Bronchial epithelial cell (primary cell): ENCODE data around the gene P3H3. TPM values are rescaled to one million over a fixed set of nuclear protein-coding genes. Genes with fewer than 3 reads are reported as not detected.
A peak's percentile ranks its signal among the peaks of the same experiment; 100 is the strongest.

Source experiments
- DNase-seq: peaks from one replicate; pipeline ENCODE4 v3.0.0-alpha.2; 2010; ENCODE audit warnings: low read depth
- FAIRE-seq: peaks from 2 replicates; lab custom pipeline; 2011; peaks lifted over from hg19 to GRCh38; lab: Jason Lieb, UNC
- H3K27me3 ChIP-seq: 2 replicates; pipeline ENCODE4 v1.5.1; 2011; ENCODE audit warnings: low read length; ENCODE audit not compliant: control insufficient read depth, insufficient read depth
- H3K36me3 ChIP-seq: 2 replicates; pipeline ENCODE4 v1.5.1; 2011; ENCODE audit warnings: low read length; ENCODE audit not compliant: control insufficient read depth, insufficient read depth
- H3K4me3 ChIP-seq: 2 replicates; pipeline ENCODE4 v1.5.1; 2011; ENCODE audit warnings: mild to moderate bottlenecking, low read depth, low read length, control low read depth
- total RNA-seq: library from RNA; depleted of rRNA; stranded (reverse); fragments of >200 nt; gene quantifications from 2 replicates; pipeline ENCODE4 v1.2.1, GENCODE V29; 2014
- TF ChIP-seq, protein P1 (sequence below): IDR thresholded peaks from 2 replicates; pipeline ENCODE4 v1.5.1; 2011; ENCODE audit warnings: mild to moderate bottlenecking, moderate library complexity, low read length, control low read depth, inconsistent platforms; ENCODE audit not compliant: insufficient read depth, severe bottlenecking

Gene P3H3
- total RNA-seq, 1 donor from 2014 or later = 20.0 TPM

DNA sequence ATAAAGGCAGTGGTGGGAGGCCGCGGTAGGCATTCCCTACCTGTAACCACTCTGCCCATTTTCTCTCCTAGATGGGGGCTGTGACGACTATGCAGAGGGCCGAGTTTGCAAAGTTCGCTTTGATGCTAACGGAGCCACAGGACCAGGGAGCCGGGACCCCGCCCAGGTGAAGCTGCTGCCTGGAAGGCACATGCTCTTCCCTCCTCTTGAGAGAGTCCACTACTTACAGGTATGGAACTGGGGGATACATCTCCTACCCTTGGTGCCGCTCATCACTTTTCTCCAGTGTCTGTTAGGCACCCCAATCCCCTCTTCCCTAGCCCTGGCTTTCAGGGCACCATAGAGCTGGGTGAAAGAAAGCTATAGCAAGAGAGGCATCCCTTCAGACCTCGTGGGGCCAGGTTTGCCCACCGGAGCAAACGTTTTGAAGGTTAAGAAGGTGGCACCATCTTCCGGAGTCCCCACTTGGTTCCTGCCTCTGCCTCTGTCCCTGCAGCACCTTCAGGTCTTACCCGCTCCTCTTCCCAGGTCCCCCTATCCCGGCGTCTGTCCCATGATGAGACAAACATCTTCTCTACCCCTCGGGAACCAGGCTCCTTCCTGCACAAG, 2.0 kb upstream of the P3H3 start:
- TF ChIP-seq, protein P1, sequence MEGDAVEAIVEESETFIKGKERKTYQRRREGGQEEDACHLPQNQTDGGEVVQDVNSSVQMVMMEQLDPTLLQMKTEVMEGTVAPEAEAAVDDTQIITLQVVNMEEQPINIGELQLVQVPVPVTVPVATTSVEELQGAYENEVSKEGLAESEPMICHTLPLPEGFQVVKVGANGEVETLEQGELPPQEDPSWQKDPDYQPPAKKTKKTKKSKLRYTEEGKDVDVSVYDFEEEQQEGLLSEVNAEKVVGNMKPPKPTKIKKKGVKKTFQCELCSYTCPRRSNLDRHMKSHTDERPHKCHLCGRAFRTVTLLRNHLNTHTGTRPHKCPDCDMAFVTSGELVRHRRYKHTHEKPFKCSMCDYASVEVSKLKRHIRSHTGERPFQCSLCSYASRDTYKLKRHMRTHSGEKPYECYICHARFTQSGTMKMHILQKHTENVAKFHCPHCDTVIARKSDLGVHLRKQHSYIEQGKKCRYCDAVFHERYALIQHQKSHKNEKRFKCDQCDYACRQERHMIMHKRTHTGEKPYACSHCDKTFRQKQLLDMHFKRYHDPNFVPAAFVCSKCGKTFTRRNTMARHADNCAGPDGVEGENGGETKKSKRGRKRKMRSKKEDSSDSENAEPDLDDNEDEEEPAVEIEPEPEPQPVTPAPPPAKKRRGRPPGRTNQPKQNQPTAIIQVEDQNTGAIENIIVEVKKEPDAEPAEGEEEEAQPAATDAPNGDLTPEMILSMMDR = no peak
- FAIRE-seq (no peak), DNase-seq (no peak)
- no peak overlapping the region for H3K4me3 ChIP-seq
- peaks cover 18% of the 10 kb centered on the region for H3K27me3 ChIP-seq
- no peaks in the 10 kb centered on the region for H3K36me3 ChIP-seq

DNA sequence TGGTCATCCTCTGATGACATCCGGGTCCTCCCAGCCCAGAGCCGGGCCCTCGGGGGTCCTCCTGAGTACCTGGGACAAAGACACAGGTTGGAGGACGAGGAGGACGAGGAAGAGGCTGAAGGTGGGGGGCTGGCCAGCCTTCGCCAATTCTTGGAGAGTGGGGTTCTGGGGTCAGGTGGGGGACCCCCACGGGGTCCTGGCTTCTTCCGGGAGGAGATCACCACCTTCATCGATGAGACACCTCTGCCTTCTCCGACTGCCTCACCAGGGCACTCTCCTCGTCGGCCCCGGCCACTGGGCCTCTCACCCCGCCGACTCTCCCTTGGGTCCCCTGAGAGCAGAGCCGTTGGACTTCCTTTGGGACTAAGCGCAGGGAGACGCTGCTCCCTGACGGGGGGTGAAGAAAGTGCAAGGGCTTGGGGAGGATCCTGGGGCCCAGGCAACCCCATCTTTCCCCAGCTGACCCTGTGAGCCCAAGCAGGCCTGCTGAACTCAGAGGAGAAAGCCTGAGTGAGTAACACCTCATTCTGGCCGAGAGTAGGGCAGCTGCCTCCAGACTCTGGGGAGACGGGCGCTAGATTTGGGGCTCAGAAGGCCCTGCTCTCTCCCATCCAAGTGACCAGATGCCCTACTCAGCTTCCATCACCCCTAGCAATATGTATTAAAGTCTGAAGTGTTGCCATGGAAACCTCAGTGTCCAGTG, 1.3 kb upstream of the P3H3 start:
- no peak for FAIRE-seq
- H3K36me3 ChIP-seq = peaks cover 2% of the 10 kb centered on the region
- TF ChIP-seq, protein P1 = no peak
- no peak overlapping the region for H3K4me3 ChIP-seq
- H3K27me3 ChIP-seq = peaks cover 14% of the 10 kb centered on the region
- DNase-seq = no peak

GRCh38 chr12:6827437-6827911, 733 bp upstream of the P3H3 start:
- Histone ChIP-seq H3K36me3 (peaks cover 2% of the 10 kb centered on the region), H3K4me3 (no peak overlapping the region), H3K27me3 (peaks cover 8% of the 10 kb centered on the region)
- TF ChIP-seq, protein P1 = no peak
- FAIRE-seq (peak; percentile 79), DNase-seq (peak; percentile 56)

GRCh38 chr12:6828781-6829535, 751 bp downstream of the P3H3 start:
- no peak for DNase-seq
- Histone ChIP-seq H3K4me3 (peak overlapping the region; percentile 46), H3K27me3 (peaks cover under 1% of the 10 kb centered on the region), H3K36me3 (peaks cover 2% of the 10 kb centered on the region)
- FAIRE-seq = no peak
- TF ChIP-seq, protein P1 = no peak

GRCh38 chr12:6829536-6830220, 1.5 kb downstream of the P3H3 start:
- DNase-seq (peak; percentile 30), FAIRE-seq (no peak)
- peaks cover 2% of the 10 kb centered on the region for H3K36me3 ChIP-seq
- peak overlapping the region; percentile 46 for H3K4me3 ChIP-seq
- H3K27me3 ChIP-seq = no peaks in the 10 kb centered on the region
- TF ChIP-seq, protein P1 = peak; percentile 35
